ENCODE results near the gene NDST3. TPM values are rescaled to one million over a fixed set of nuclear protein-coding genes. Genes with fewer than 3 reads are reported as not detected.

NDST3 gene
- total and polyA plus RNA-seq, 4 donors: 0.36 to 2.8 (median 1.4) TPM

DNA sequence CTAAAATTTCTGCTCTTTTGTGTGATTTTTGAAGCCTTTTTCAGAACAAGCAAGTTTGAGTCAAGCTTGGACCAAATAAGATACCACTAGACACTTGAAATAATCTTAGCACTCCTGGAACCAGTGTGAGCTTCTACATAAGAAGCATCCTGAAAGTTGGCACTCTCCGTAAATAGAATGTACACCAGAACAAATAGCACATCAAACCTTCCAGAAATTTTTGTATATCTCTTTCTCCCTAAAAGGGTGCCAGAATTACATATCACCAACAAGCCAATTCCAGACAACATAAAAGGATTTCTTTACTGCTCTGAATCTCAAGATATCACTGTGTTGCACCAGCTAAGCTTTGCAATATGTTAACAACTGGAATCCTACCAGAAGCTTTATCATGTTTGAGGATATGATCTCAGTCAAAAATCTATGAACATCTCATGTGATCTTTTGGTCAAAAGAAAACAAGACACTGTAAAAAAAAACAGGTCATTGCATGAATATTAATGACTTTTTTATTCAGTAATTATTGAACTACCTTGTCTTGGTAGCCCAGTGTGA is 201.4 kb downstream of the NDST3 start:
- Histone ChIP-seq H3K4me3 (ENCODE audit: low read depth in 1 of 3, low read length in 3 of 3) (no peak overlapping the region), H3K9me3 (ENCODE audit: control insufficient read depth in 4 of 4, low read length in 3 of 4) (no peaks in the 10 kb centered on the region), H3K36me3 (ENCODE audit: control insufficient read depth in 4 of 4, insufficient read depth in 3 of 4, low read depth in 1 of 4, low read length in 3 of 4) (no peaks in the 10 kb centered on the region), H3K9ac (ENCODE audit: low read depth in 1 of 2, low read length in 2 of 2) (no peak overlapping the region), H3K27me3 (ENCODE audit: control insufficient read depth in 4 of 4, insufficient read depth in 4 of 4, low read length in 3 of 4) (no peaks in the 10 kb centered on the region), H3K27ac (ENCODE audit: low read depth in 1 of 2, low read length in 2 of 2) (no peak overlapping the region), H3K4me1 (ENCODE audit: control insufficient read depth in 4 of 4, insufficient read depth in 4 of 4, low read length in 3 of 4) (peaks cover 0 to 3% (median 0%) of the 10 kb centered on the region in 4 donors)
- no peak for DNase-seq (ENCODE audit: low spot score)
- TF ChIP-seq FOXA2 (IDR thresholded peaks at IDR 0.05) (no peak), HNF4A (conservative IDR thresholded peaks at IDR 0.05) (no peak), YY1 (IDR thresholded peaks at IDR 0.05) (no peak), HNF4G (IDR thresholded peaks at IDR 0.05) (no peak), FOXA1 (IDR thresholded peaks at IDR 0.05) (no peak)
- TF ChIP-seq, protein P1, sequence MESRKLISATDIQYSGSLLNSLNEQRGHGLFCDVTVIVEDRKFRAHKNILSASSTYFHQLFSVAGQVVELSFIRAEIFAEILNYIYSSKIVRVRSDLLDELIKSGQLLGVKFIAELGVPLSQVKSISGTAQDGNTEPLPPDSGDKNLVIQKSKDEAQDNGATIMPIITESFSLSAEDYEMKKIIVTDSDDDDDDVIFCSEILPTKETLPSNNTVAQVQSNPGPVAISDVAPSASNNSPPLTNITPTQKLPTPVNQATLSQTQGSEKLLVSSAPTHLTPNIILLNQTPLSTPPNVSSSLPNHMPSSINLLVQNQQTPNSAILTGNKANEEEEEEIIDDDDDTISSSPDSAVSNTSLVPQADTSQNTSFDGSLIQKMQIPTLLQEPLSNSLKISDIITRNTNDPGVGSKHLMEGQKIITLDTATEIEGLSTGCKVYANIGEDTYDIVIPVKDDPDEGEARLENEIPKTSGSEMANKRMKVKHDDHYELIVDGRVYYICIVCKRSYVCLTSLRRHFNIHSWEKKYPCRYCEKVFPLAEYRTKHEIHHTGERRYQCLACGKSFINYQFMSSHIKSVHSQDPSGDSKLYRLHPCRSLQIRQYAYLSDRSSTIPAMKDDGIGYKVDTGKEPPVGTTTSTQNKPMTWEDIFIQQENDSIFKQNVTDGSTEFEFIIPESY (IDR thresholded peaks at IDR 0.05): no peak
- TF ChIP-seq, protein P2, sequence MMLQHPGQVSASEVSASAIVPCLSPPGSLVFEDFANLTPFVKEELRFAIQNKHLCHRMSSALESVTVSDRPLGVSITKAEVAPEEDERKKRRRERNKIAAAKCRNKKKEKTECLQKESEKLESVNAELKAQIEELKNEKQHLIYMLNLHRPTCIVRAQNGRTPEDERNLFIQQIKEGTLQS (IDR thresholded peaks at IDR 0.05): no peak
- WGBS: 95% methylated on average over 1 of the region's 1 CpG

DNA sequence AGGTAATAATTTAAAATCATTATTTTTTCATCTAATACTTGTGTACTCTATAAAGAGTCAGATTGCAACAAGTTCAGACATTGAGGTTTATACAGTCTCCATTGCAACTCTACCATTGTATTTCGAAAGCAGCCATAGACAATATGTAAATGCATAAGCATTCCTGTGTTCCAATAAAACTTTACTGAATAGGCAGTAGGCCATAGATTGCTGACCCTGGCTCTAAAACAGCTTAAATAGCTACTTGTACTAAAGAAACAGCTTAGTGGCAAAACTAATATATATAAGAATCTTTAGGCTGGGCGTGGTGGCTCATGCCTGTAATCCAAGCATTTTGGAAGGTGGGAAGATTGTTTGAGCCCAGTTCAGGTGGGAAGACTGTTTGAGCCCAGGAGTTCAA is 203.2 kb downstream of the NDST3 start:
- Histone ChIP-seq H3K9me3 (ENCODE audit: control insufficient read depth in 4 of 4, low read length in 3 of 4) (no peaks in the 10 kb centered on the region), H3K4me3 (ENCODE audit: low read depth in 1 of 3, low read length in 3 of 3) (no peak overlapping the region), H3K4me1 (ENCODE audit: control insufficient read depth in 4 of 4, insufficient read depth in 4 of 4, low read length in 3 of 4) (peaks cover 0 to 3% (median 0%) of the 10 kb centered on the region in 4 donors), H3K27ac (ENCODE audit: low read depth in 1 of 2, low read length in 2 of 2) (no peak overlapping the region), H3K9ac (ENCODE audit: low read depth in 1 of 2, low read length in 2 of 2) (no peak overlapping the region), H3K36me3 (ENCODE audit: control insufficient read depth in 4 of 4, insufficient read depth in 3 of 4, low read depth in 1 of 4, low read length in 3 of 4) (no peaks in the 10 kb centered on the region), H3K27me3 (ENCODE audit: control insufficient read depth in 4 of 4, insufficient read depth in 4 of 4, low read length in 3 of 4) (no peaks in the 10 kb centered on the region)
- no peak for TF ChIP-seq JUND (IDR thresholded peaks at IDR 0.05)
- TF ChIP-seq RXRA (IDR thresholded peaks at IDR 0.05): no peak
- TF ChIP-seq NR2F2 (IDR thresholded peaks at IDR 0.05): no peak
- no peak for TF ChIP-seq YY1 (IDR thresholded peaks at IDR 0.05)
- TF ChIP-seq, protein P3, sequence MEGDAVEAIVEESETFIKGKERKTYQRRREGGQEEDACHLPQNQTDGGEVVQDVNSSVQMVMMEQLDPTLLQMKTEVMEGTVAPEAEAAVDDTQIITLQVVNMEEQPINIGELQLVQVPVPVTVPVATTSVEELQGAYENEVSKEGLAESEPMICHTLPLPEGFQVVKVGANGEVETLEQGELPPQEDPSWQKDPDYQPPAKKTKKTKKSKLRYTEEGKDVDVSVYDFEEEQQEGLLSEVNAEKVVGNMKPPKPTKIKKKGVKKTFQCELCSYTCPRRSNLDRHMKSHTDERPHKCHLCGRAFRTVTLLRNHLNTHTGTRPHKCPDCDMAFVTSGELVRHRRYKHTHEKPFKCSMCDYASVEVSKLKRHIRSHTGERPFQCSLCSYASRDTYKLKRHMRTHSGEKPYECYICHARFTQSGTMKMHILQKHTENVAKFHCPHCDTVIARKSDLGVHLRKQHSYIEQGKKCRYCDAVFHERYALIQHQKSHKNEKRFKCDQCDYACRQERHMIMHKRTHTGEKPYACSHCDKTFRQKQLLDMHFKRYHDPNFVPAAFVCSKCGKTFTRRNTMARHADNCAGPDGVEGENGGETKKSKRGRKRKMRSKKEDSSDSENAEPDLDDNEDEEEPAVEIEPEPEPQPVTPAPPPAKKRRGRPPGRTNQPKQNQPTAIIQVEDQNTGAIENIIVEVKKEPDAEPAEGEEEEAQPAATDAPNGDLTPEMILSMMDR (IDR thresholded peaks at IDR 0.05; ENCODE audit: low read depth, low read length, missing input control): no peak
- no peak for TF ChIP-seq GABPA (IDR thresholded peaks at IDR 0.05 in 1 of 2, conservative IDR thresholded peaks at IDR 0.05 in 1 of 2)
- TF ChIP-seq, protein P4, sequence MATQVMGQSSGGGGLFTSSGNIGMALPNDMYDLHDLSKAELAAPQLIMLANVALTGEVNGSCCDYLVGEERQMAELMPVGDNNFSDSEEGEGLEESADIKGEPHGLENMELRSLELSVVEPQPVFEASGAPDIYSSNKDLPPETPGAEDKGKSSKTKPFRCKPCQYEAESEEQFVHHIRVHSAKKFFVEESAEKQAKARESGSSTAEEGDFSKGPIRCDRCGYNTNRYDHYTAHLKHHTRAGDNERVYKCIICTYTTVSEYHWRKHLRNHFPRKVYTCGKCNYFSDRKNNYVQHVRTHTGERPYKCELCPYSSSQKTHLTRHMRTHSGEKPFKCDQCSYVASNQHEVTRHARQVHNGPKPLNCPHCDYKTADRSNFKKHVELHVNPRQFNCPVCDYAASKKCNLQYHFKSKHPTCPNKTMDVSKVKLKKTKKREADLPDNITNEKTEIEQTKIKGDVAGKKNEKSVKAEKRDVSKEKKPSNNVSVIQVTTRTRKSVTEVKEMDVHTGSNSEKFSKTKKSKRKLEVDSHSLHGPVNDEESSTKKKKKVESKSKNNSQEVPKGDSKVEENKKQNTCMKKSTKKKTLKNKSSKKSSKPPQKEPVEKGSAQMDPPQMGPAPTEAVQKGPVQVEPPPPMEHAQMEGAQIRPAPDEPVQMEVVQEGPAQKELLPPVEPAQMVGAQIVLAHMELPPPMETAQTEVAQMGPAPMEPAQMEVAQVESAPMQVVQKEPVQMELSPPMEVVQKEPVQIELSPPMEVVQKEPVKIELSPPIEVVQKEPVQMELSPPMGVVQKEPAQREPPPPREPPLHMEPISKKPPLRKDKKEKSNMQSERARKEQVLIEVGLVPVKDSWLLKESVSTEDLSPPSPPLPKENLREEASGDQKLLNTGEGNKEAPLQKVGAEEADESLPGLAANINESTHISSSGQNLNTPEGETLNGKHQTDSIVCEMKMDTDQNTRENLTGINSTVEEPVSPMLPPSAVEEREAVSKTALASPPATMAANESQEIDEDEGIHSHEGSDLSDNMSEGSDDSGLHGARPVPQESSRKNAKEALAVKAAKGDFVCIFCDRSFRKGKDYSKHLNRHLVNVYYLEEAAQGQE (IDR thresholded peaks at IDR 0.05): no peak
- no peak for TF ChIP-seq TAF1 (conservative IDR thresholded peaks at IDR 0.05)
- TF ChIP-seq, protein P2 (IDR thresholded peaks at IDR 0.05): no peak
- TF ChIP-seq, protein P5, sequence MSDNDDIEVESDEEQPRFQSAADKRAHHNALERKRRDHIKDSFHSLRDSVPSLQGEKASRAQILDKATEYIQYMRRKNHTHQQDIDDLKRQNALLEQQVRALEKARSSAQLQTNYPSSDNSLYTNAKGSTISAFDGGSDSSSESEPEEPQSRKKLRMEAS (IDR thresholded peaks at IDR 0.05): no peak
- TF ChIP-seq, protein P1 (IDR thresholded peaks at IDR 0.05): no peak
- no peak for TF ChIP-seq EGR1 (IDR thresholded peaks at IDR 0.05; ENCODE audit: low read depth in 2 of 2)
- no peak for TF ChIP-seq HNF4A (conservative IDR thresholded peaks at IDR 0.05)
- no peak for TF ChIP-seq SP1 (IDR thresholded peaks at IDR 0.05)
- no peak for TF ChIP-seq HNF4G (IDR thresholded peaks at IDR 0.05)
- no peak for TF ChIP-seq FOXA2 (IDR thresholded peaks at IDR 0.05)
- TF ChIP-seq FOXA1 (IDR thresholded peaks at IDR 0.05): no peak
- no peak for TF ChIP-seq RAD21 (IDR thresholded peaks at IDR 0.05)
- no peak for DNase-seq (ENCODE audit: low spot score)
- 89% methylated on average over 2 of the region's 2 CpGs for WGBS

Data from liver (tissue), 9 donors.